Natural killer cell (primary cell): ENCODE results near the gene PPP1R26. TPM values are rescaled to one million over a fixed set of nuclear protein-coding genes. Genes with fewer than 3 reads are reported as not detected.

Experiments used
- ATAC-seq, 3 donors: fragments of 150-1000 bp in 2 of 3; fragments of 200-7000 bp in 1 of 3; cut with Tn5 transposase; 1 replicate in 1 of 3; 2 replicates in 2 of 3; pipeline ENCODE4 v1.10.0; 2021; ENCODE audit warnings: mild to moderate bottlenecking in 2 of 3, moderate library complexity in 2 of 3
- DNase-seq, 2 donors: peaks; one replicate each; pipeline versions ENCODE4 v3.0.0 to v3.0.0-alpha.2; 2013 to 2021; ENCODE audit warnings: mixed read lengths in 1 of 2
- H3K27ac ChIP-seq: one replicate; pipeline ENCODE4 v1.5.1; 2013; ENCODE audit warnings: mild to moderate bottlenecking, low read length
- H3K27me3 ChIP-seq: one replicate; pipeline ENCODE4 v1.6.1; 2013; ENCODE audit warnings: low read length; ENCODE audit not compliant: control insufficient read depth, insufficient read depth
- H3K36me3 ChIP-seq: one replicate; pipeline ENCODE4 v1.6.1; 2013; ENCODE audit warnings: low read length; ENCODE audit not compliant: control insufficient read depth, insufficient read depth
- H3K4me1 ChIP-seq: one replicate; pipeline ENCODE4 v1.6.1; 2013; ENCODE audit warnings: low read length; ENCODE audit not compliant: control insufficient read depth, insufficient read depth
- H3K4me3 ChIP-seq: one replicate; pipeline ENCODE4 v1.5.1; 2013; ENCODE audit warnings: low read length
- H3K9me3 ChIP-seq: one replicate; pipeline ENCODE4 v1.6.1; 2013; ENCODE audit warnings: low read length; ENCODE audit not compliant: control insufficient read depth, insufficient read depth
- H3K27ac Mint-ChIP-seq, 2 donors: one replicate each; pipeline ENCODE4 v1.8.0; 2022; ENCODE audit warnings: mild to moderate bottlenecking in 2 of 2, mixed read lengths in 2 of 2, moderate library complexity in 1 of 2
- H3K27me3 Mint-ChIP-seq, 2 donors: one replicate each; pipeline ENCODE4 v1.8.0; 2022; ENCODE audit warnings: low read depth in 2 of 2, mixed read lengths in 2 of 2
- H3K36me3 Mint-ChIP-seq: one replicate; pipeline ENCODE4 v1.8.0; 2022; ENCODE audit warnings: mixed read lengths
- H3K4me1 Mint-ChIP-seq, 2 donors: one replicate each; pipeline ENCODE4 v1.8.0; 2022; ENCODE audit warnings: mixed read lengths in 2 of 2
- H3K4me3 Mint-ChIP-seq: one replicate; pipeline ENCODE4 v1.8.0; 2022; ENCODE audit warnings: mild to moderate bottlenecking, moderate library complexity, mixed read lengths
- H3K9me3 Mint-ChIP-seq, 2 donors: one replicate each; pipeline ENCODE4 v1.8.0; 2022; ENCODE audit warnings: mixed read lengths in 2 of 2
- CTCF ChIP-seq: fragments of 200-600 bp; IDR thresholded peaks from one replicate; pipeline ENCODE4 v1.8.0; 2022; ENCODE audit warnings: antibody characterized with exemption
- WGBS: methylation state at CpG from one replicate; pipeline ENCODE4 v1.1.7; 2013; ENCODE audit warnings: missing lambda C conversion rate; ENCODE audit not compliant: insufficient coverage; 5-methylcytosine and 5-hydroxymethylcytosine counted together
- intact Hi-C: fragments of 100-400 bp; cut with micrococcal nuclease; formaldehyde crosslinking; loops from one replicate; pipeline ENCODE4 v1.14.2; 2022
- total RNA-seq, 4 donors: library from RNA; stranded (reverse); fragments of 120-200 nt in 1 of 4; gene quantifications; one replicate each; pipeline versions ENCODE4 v1.2.3 to v1.2.4, GENCODE V29; 2013 to 2022

PPP1R26 gene
- total RNA-seq, 3 donors from 2014 or later (not counting 1 experiment from before 2014, with no cell fraction given) = 3.2 to 5.3 (median 3.6) TPM

GRCh38 chr9:135520916-135521607, 41.5 kb downstream of the PPP1R26 start, which contains the start of gene LCN1:
LCN1 (plus strand) TSS chr9:135521440; CDS start chr9:135521498, 58 bp downstream.
- Histone ChIP-seq H3K27me3 (no peaks in the 10 kb centered on the region), H3K4me3 (no peak within 1 kb of the TSS), H3K27ac (no peak within 1 kb of the TSS), H3K36me3 (no peaks in the 10 kb centered on the region), H3K9me3 (no peaks in the 10 kb centered on the region), H3K4me1 (no peaks in the 10 kb centered on the region)
- DNase-seq (no peak), ATAC-seq (no peak)
- intact Hi-C loops = no loop called here
- WGBS = 90% methylated on average over 18 of the region's 18 CpGs
- Mint-ChIP-seq H3K27me3 (peaks cover 3 to 14% of the 10 kb centered on the region in 2 donors), H3K4me3 (no peak within 1 kb of the TSS), H3K9me3 (no peaks in the 10 kb centered on the region), H3K36me3 (no peaks in the 10 kb centered on the region), H3K4me1 (no peaks in the 10 kb centered on the region), H3K27ac (no peak within 1 kb of the TSS)
- TF ChIP-seq CTCF = no peak

GRCh38 chr9:135521608-135522095, 42.1 kb downstream of the PPP1R26 start:
- no peaks in the 10 kb centered on the region for H3K4me1 Mint-ChIP-seq
- Histone ChIP-seq H3K27me3 (no peaks in the 10 kb centered on the region), H3K9me3 (no peaks in the 10 kb centered on the region), H3K27ac (no peak overlapping the region), H3K4me3 (no peak overlapping the region), H3K4me1 (no peaks in the 10 kb centered on the region), H3K36me3 (no peaks in the 10 kb centered on the region)
- no peaks in the 10 kb centered on the region for H3K9me3 Mint-ChIP-seq
- no peak for TF ChIP-seq CTCF
- peaks cover 3 to 14% of the 10 kb centered on the region in 2 donors for H3K27me3 Mint-ChIP-seq
- intact Hi-C loops = no loop called here
- H3K27ac Mint-ChIP-seq = no peak overlapping the region
- H3K4me3 Mint-ChIP-seq = no peak overlapping the region
- no peaks in the 10 kb centered on the region for H3K36me3 Mint-ChIP-seq
- WGBS = 87% methylated on average over 8 of the region's 11 CpGs
- DNase-seq = no peak
- ATAC-seq = no peak

DNA sequence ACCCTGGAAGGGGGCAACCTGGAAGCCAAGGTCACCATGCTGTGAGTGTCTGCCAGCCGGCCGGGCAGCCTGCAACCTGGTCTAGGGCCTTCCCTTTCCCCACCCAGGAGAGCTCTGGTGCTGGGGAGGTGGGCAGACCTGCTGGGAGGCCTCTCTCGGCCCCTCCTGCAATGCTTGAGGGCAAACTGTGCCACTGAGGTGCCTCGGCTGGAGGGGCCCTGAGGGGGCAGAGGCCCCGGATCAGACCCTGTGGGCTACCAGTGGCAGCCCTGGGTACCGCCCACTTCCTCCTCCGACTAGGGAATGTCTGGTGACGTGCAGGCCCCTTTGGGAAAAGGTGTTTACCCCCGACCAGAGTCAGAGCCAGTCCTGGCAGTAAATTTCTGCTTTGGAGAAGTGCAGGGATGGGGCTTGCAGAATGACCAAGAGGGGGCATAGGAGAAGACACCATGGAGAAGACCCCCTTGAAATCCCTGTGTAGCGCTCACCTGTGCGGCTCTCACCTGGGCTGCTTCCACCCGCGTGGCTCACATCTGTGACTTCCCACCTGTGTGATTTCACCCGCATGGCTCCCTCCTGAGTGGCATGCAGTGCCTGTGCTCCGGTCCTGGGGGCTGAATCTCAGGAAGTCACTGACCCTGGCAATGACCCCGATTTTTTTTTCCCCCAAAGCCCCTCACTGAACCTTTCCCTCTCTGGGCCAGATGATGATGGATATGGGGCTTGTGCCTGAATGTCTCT, 42.7 kb downstream of the PPP1R26 start:
- H3K4me3 ChIP-seq = no peak overlapping the region
- no peak for TF ChIP-seq CTCF
- DNase-seq (peak in 1 of 2 donors; percentile 9), ATAC-seq (no peak)
- Mint-ChIP-seq H3K27me3 (peaks cover 3 to 13% of the 10 kb centered on the region in 2 donors), H3K27ac (no peak overlapping the region), H3K4me1 (no peaks in the 10 kb centered on the region), H3K4me3 (no peak overlapping the region), H3K36me3 (no peaks in the 10 kb centered on the region), H3K9me3 (no peaks in the 10 kb centered on the region)
- no peak overlapping the region for H3K27ac ChIP-seq
- H3K27me3 ChIP-seq = no peaks in the 10 kb centered on the region
- intact Hi-C loops = no loop called here
- no peaks in the 10 kb centered on the region for H3K9me3 ChIP-seq
- H3K36me3 ChIP-seq = no peaks in the 10 kb centered on the region
- 62% methylated on average over 13 of the region's 16 CpGs for WGBS
- no peaks in the 10 kb centered on the region for H3K4me1 ChIP-seq
